ENCODE measurements around the gene RGS4.

RGS4 gene

GRCh38 chr1:163069142-163069541 lies at the start of gene RGS4:
TSS of gene RGS4 (plus strand) at chr1:163069361. CDS start at chr1:163069485, 124 bp downstream.
- DNase-seq (ENCODE audit: low read depth) = no peak

GRCh38 chr1:163022129-163022528 lies 47.0 kb upstream of the RGS4 start:
- DNase-seq (ENCODE audit: low read depth) = no peak

- DNase-seq (ENCODE audit: low read depth) = no peak
Measured at GRCh38 chr1:163027610-163028009, 41.6 kb upstream of the RGS4 start.

GRCh38 chr1:163029901-163030300 lies 39.3 kb upstream of the RGS4 start:
- no peak for DNase-seq (ENCODE audit: low read depth)

- DNase-seq (ENCODE audit: low read depth) = no peak
Measured at GRCh38 chr1:163035446-163036249, 33.5 kb upstream of the RGS4 start.

GRCh38 chr1:163036671-163037070 lies 32.5 kb upstream of the RGS4 start:
- no peak for DNase-seq (ENCODE audit: low read depth)

GRCh38 chr1:163038928-163039706 lies 30.0 kb upstream of the RGS4 start:
- DNase-seq (ENCODE audit: low read depth) = no peak

GRCh38 chr1:163039707-163040093 lies 29.5 kb upstream of the RGS4 start:
- DNase-seq (ENCODE audit: low read depth) = no peak

GRCh38 chr1:163046071-163046470 lies 23.1 kb upstream of the RGS4 start:
- DNase-seq (ENCODE audit: low read depth) = no peak

- DNase-seq (ENCODE audit: low read depth) = no peak
Measured at GRCh38 chr1:163047951-163048659, 21.1 kb upstream of the RGS4 start.

GRCh38 chr1:163048869-163049268 lies 20.3 kb upstream of the RGS4 start:
- no peak for DNase-seq (ENCODE audit: low read depth)

GRCh38 chr1:163049296-163049695 lies 19.9 kb upstream of the RGS4 start:
- no peak for DNase-seq (ENCODE audit: low read depth)

- DNase-seq (ENCODE audit: low read depth) = no peak
Measured at GRCh38 chr1:163050496-163050895, 18.7 kb upstream of the RGS4 start.

GRCh38 chr1:163054181-163054591 lies 15.0 kb upstream of the RGS4 start:
- no peak for DNase-seq (ENCODE audit: low read depth)

GRCh38 chr1:163055005-163055404 lies 14.2 kb upstream of the RGS4 start:
- no peak for DNase-seq (ENCODE audit: low read depth)

- DNase-seq (ENCODE audit: low read depth) = no peak
Measured at GRCh38 chr1:163055531-163055930, 13.6 kb upstream of the RGS4 start.

- no peak for DNase-seq (ENCODE audit: low read depth)
Measured at GRCh38 chr1:163056831-163057230, 12.3 kb upstream of the RGS4 start.

GRCh38 chr1:163060343-163061007 lies 8.7 kb upstream of the RGS4 start:
- DNase-seq (ENCODE audit: low read depth) = no peak

GRCh38 chr1:163063143-163063542 lies 6.0 kb upstream of the RGS4 start:
- no peak for DNase-seq (ENCODE audit: low read depth)

- no peak for DNase-seq (ENCODE audit: low read depth)
Measured at GRCh38 chr1:163063610-163064009, 5.6 kb upstream of the RGS4 start.

- no peak for DNase-seq (ENCODE audit: low read depth)
Measured at GRCh38 chr1:163066168-163066567, 3.0 kb upstream of the RGS4 start.

GRCh38 chr1:163066686-163067085 lies 2.5 kb upstream of the RGS4 start:
- no peak for DNase-seq (ENCODE audit: low read depth)

All from stimulated activated CD8-positive, alpha-beta memory T cell treated with anti-CD3 and anti-CD28 coated beads, Interleukin-15, amount 100 ng/mL, for 1 hour (primary cell).